CMK (cell line): Measurements from ENCODE around the gene TXNDC2.

ENCODE experiments used
- DNase-seq: peaks from one replicate; pipeline ENCODE4 v3.0.0-alpha.2; 2010; ENCODE audit warnings: low read depth

Gene TXNDC2

GRCh38 chr18:9931678-9932077 is 45.9 kb downstream of the TXNDC2 start:
- DNase-seq: no peak

DNA sequence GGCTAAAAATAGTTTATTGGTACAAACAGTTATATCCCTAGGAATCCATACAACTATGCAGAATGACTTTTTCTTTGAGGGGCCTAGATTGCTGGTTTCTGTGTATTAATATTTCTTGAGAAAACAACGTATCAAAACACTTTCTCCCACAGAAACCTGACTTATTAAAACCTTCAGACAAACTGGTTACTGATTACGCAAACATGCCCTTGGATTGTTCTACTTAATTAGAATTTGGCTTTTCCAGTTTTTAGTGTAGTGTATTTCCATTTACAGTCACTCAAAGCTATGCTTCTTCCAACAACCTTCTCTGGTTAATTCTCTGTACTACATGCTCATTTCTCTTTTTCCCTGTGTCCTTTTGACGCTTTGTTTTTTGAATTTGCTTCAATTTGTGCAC is 48.1 kb downstream of the TXNDC2 start:
- no peak for DNase-seq

DNA sequence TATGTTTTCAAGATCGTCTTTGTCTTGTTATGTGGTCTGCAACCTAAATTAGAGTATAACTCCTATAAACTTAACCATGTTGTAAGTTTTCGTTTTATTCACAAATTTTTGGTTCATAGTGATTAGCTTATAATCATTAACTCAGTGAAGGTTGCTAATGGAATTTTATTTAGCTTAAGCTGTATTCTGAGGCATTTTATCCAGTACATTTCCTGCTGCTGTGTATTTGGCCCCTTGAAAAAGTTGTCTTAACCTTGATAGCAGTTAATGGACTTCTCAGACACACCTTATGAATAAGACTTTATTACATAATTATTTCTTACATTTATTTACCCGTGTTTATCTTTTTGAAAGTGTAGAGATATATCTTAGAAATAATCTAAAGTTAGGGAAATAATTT is 48.5 kb downstream of the TXNDC2 start:
- DNase-seq: no peak
